BLaER1 (cell line): Measurements from ENCODE around the gene DNAJC5G.
"Not testable (repeated sequence)": the region's sequence is repeated elsewhere in the genome, so short reads cannot be mapped to it uniquely, and the experiment has no call there.

ENCODE experiments used
- H3K27ac ChIP-seq: shearing (Covaris generic); formaldehyde crosslinking; 2 replicates; pipeline ENCODE4 v1.8.1; 2022
- H3K27me3 ChIP-seq: shearing (Covaris generic); formaldehyde crosslinking; 2 replicates; pipeline ENCODE4 v1.8.1; 2022
- H3K36me3 ChIP-seq: shearing (Covaris generic); formaldehyde crosslinking; 2 replicates; pipeline ENCODE4 v1.8.1; 2022
- H3K4me1 ChIP-seq: shearing (Covaris generic); formaldehyde crosslinking; 2 replicates; pipeline ENCODE4 v1.8.1; 2022
- H3K4me2 ChIP-seq: shearing (Covaris generic); formaldehyde crosslinking; 2 replicates; pipeline ENCODE4 v1.8.1; 2022
- H3K4me3 ChIP-seq: shearing (Covaris generic); formaldehyde crosslinking; 2 replicates; pipeline ENCODE4 v1.8.1; 2022
- H3K9ac ChIP-seq: shearing (Covaris generic); formaldehyde crosslinking; 2 replicates; pipeline ENCODE4 v1.8.1; 2022
- H3K9me3 ChIP-seq: shearing (Covaris generic); formaldehyde crosslinking; 2 replicates; pipeline ENCODE4 v1.8.1; 2022
- H4K20me1 ChIP-seq: shearing (Covaris generic); formaldehyde crosslinking; 2 replicates; pipeline ENCODE4 v1.8.1; 2022
- Cebpa-rat ChIP-seq: shearing (Covaris generic); IDR thresholded peaks from 2 replicates; pipeline ENCODE4 v1.8.1; 2022

Gene DNAJC5G

GRCh38 chr2:27294928-27295327 is 19.7 kb downstream of the DNAJC5G start:
- TF ChIP-seq Cebpa-rat, result no peak
- Histone ChIP-seq H3K36me3 (no peaks in the 10 kb centered on the region), H3K9me3 (no peaks in the 10 kb centered on the region), H3K27ac (no peak overlapping the region), H3K27me3 (no peaks in the 10 kb centered on the region), H3K9ac (no peak overlapping the region), H4K20me1 (no peaks in the 10 kb centered on the region), H3K4me2 (no peak overlapping the region), H3K4me3 (no peak overlapping the region), H3K4me1 (peaks cover 39% of the 10 kb centered on the region)

GRCh38 chr2:27296481-27296880 is 21.2 kb downstream of the DNAJC5G start:
- no peak overlapping the region for H3K9ac ChIP-seq
- no peaks in the 10 kb centered on the region for H4K20me1 ChIP-seq
- TF ChIP-seq Cebpa-rat, result no peak
- no peaks in the 10 kb centered on the region for H3K9me3 ChIP-seq
- no peak overlapping the region for H3K27ac ChIP-seq
- no peak overlapping the region for H3K4me2 ChIP-seq
- H3K4me3 ChIP-seq, result no peak overlapping the region
- H3K4me1 ChIP-seq, result peaks cover 24% of the 10 kb centered on the region
- H3K36me3 ChIP-seq, result no peaks in the 10 kb centered on the region
- H3K27me3 ChIP-seq, result no peaks in the 10 kb centered on the region

- no peak overlapping the region for H3K27ac ChIP-seq
- no peaks in the 10 kb centered on the region for H3K27me3 ChIP-seq
- H3K36me3 ChIP-seq, result no peaks in the 10 kb centered on the region
- H3K9ac ChIP-seq, result no peak overlapping the region
- H4K20me1 ChIP-seq, result no peaks in the 10 kb centered on the region
- H3K4me1 ChIP-seq, result peaks cover 16% of the 10 kb centered on the region
- H3K4me3 ChIP-seq, result no peak overlapping the region
- no peak for TF ChIP-seq Cebpa-rat
- H3K9me3 ChIP-seq, result no peaks in the 10 kb centered on the region
- no peak overlapping the region for H3K4me2 ChIP-seq
These were observed 22.0 kb downstream of the DNAJC5G start for GRCh38 chr2:27297195-27297594.

- Histone ChIP-seq H3K27me3 (no peaks in the 10 kb centered on the region), H3K4me2 (no peak overlapping the region), H3K9ac (no peak overlapping the region), H3K4me1 (peaks cover 14% of the 10 kb centered on the region), H3K27ac (no peak overlapping the region), H4K20me1 (no peaks in the 10 kb centered on the region), H3K36me3 (no peaks in the 10 kb centered on the region), H3K4me3 (no peak overlapping the region), H3K9me3 (no peaks in the 10 kb centered on the region)
- no peak for TF ChIP-seq Cebpa-rat
These were observed 23.3 kb downstream of the DNAJC5G start for GRCh38 chr2:27298391-27299080.

GRCh38 chr2:27300606-27301005 is 25.4 kb downstream of the DNAJC5G start:
- H3K4me1 ChIP-seq, result peaks cover 13% of the 10 kb centered on the region
- not testable (repeated sequence) for H3K27ac ChIP-seq, H3K4me2 ChIP-seq, H3K9me3 ChIP-seq, H3K9ac ChIP-seq, H3K27me3 ChIP-seq, H3K36me3 ChIP-seq, H3K4me3 ChIP-seq, H4K20me1 ChIP-seq

GRCh38 chr2:27303093-27304025 is 28.1 kb downstream of the DNAJC5G start:
- Histone ChIP-seq H3K4me3 (no peak overlapping the region), H3K4me2 (peak overlapping the region; percentile 47), H3K27ac (no peak overlapping the region), H3K9ac (no peak overlapping the region), H3K27me3 (peaks cover 23% of the 10 kb centered on the region), H3K9me3 (no peaks in the 10 kb centered on the region), H3K4me1 (peaks cover 13% of the 10 kb centered on the region), H3K36me3 (peaks cover 10% of the 10 kb centered on the region), H4K20me1 (peaks cover 11% of the 10 kb centered on the region; the same call in 1 of the 2 replicates)
- TF ChIP-seq Cebpa-rat, result no peak

GRCh38 chr2:27304488-27305240 is 29.4 kb downstream of the DNAJC5G start:
- Histone ChIP-seq H3K4me2 (no peak overlapping the region), H3K36me3 (peaks cover 24% of the 10 kb centered on the region), H3K27ac (no peak overlapping the region), H4K20me1 (peaks cover 13% of the 10 kb centered on the region; the same call in 1 of the 2 replicates), H3K27me3 (peaks cover 23% of the 10 kb centered on the region), H3K4me1 (peaks cover 13% of the 10 kb centered on the region), H3K9me3 (no peaks in the 10 kb centered on the region), H3K9ac (no peak overlapping the region), H3K4me3 (no peak overlapping the region)
- TF ChIP-seq Cebpa-rat, result no peak

GRCh38 chr2:27305516-27305915 is 30.3 kb downstream of the DNAJC5G start:
- no peak for TF ChIP-seq Cebpa-rat
- H3K9ac ChIP-seq, result no peak overlapping the region
- H3K4me1 ChIP-seq, result peaks cover 13% of the 10 kb centered on the region
- no peaks in the 10 kb centered on the region for H3K9me3 ChIP-seq
- H3K4me2 ChIP-seq, result no peak overlapping the region
- H3K27ac ChIP-seq, result no peak overlapping the region
- peaks cover 23% of the 10 kb centered on the region for H3K27me3 ChIP-seq
- peaks cover 32% of the 10 kb centered on the region for H3K36me3 ChIP-seq
- H4K20me1 ChIP-seq, result peaks cover 13% of the 10 kb centered on the region; the same call in 1 of the 2 replicates
- no peak overlapping the region for H3K4me3 ChIP-seq

- Histone ChIP-seq H3K4me3 (no peak overlapping the region), H3K4me1 (peaks cover 13% of the 10 kb centered on the region), H3K9me3 (no peaks in the 10 kb centered on the region), H3K27ac (no peak overlapping the region), H3K36me3 (peaks cover 36% of the 10 kb centered on the region), H3K4me2 (no peak overlapping the region), H3K9ac (no peak overlapping the region), H3K27me3 (peaks cover 23% of the 10 kb centered on the region), H4K20me1 (peaks cover 13% of the 10 kb centered on the region; the same call in 1 of the 2 replicates)
- no peak for TF ChIP-seq Cebpa-rat
These were observed 30.9 kb downstream of the DNAJC5G start for GRCh38 chr2:27306136-27306535.
